Measurements from ENCODE around the gene RNF41.

DNA sequence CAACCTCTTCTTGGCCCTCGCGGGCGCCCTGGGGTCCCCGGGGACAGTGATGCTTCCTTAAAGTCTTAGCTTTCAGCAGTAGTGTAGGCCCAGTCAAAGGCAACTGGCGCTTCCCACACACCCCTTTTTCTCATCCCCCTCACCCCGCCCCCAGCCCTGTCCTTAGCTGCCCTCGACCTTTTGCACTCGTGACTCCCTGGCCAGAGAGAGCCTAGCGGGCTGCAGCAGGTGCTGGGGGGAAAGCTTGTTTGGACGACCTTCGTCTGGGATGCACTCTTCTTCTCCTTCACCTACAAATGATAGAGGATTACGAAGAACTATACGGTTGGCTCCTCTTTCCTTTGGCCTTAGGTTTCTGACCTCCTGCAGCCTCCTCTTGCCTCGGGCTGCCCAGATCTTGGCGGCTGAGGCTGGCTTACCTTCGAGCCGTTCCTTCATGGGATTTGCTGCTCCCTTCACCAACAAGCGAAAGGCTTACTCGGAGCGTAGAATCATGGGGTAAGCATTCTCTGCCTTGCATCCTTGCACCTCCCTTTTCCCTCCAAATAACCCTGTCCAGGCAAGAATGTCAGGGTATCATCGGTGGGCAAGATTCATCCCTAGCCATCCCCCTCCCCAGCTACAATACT lies 45.8 kb upstream of the RNF41 start:
- TF ChIP-seq CREB5 (CRISPR knock-in tag; IDR thresholded peaks at IDR 0.05; ENCODE audit: low read depth), result no peak
- TF ChIP-seq PATZ1 (CRISPR knock-in tag; IDR thresholded peaks at IDR 0.05; ENCODE audit: borderline replicate concordance), result no peak
- TF ChIP-seq CSRNP3 (CRISPR knock-in tag; IDR thresholded peaks at IDR 0.05), result no peak
- no peak for TF ChIP-seq CSDC2 (CRISPR knock-in tag; IDR thresholded peaks at IDR 0.05)
- no peak for TF ChIP-seq ZNF565 (CRISPR knock-in tag; conservative IDR thresholded peaks at IDR 0.05; ENCODE audit: low read depth)
- no peak for TF ChIP-seq ZFP30 (CRISPR knock-in tag; IDR thresholded peaks at IDR 0.05)
- TF ChIP-seq PPARA (CRISPR knock-in tag; IDR thresholded peaks at IDR 0.05; ENCODE audit: borderline replicate concordance), result no peak
- TF ChIP-seq ARNTL (CRISPR knock-in tag; IDR thresholded peaks at IDR 0.05; ENCODE audit: borderline replicate concordance, low read depth), result no peak
- no peak for TF ChIP-seq RARB (CRISPR knock-in tag; IDR thresholded peaks at IDR 0.05)
